OCI-M1 (cell line): ENCODE data around the gene SSBP3.

Source experiments
- DNase-seq: peaks from one replicate; lab custom pipeline; 2025; lab: John Stamatoyannopoulos, UW

SSBP3 gene

DNA sequence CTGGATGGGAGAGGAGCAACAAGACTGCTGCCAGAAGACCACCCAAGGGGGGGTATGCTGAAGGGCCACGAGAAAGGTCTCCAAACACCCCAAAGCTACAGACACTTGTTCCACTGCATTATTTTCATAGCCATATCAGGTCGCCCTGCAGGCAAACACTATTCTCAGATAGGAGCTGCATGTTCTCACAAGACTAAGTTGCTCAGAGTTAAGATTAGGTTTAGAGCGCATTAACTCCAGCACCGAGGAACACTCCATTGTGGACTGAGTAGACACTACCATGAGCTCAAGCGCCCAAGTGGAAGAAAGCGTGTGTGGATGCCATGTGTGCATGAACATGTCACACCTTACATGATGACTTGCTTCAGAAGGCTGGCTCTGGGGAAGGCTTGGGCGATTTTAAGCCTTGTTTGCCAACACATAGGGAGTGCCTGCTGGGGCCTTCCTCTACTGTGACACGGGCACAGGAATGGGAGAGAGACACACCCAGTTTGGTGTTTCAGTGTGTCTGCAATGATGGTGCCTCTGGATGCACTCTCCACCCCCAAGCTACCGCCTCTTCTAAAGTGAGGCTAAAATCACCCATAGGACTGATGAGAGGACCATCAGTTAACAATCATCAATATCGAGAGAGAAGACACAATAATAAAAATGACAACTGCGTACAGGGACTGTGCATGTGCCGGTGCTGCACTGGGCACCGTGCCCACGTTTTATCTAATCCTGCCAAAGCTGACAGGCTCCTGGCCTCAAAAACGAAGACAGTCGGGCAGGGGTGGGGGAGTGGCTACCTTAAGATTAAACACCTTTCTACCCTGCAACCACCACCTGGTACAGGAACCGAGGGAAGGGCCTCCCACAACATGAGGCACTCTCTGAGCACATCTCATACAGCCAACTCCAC is 34.9 kb downstream of the SSBP3 start:
- DNase-seq, result no peak

DNA sequence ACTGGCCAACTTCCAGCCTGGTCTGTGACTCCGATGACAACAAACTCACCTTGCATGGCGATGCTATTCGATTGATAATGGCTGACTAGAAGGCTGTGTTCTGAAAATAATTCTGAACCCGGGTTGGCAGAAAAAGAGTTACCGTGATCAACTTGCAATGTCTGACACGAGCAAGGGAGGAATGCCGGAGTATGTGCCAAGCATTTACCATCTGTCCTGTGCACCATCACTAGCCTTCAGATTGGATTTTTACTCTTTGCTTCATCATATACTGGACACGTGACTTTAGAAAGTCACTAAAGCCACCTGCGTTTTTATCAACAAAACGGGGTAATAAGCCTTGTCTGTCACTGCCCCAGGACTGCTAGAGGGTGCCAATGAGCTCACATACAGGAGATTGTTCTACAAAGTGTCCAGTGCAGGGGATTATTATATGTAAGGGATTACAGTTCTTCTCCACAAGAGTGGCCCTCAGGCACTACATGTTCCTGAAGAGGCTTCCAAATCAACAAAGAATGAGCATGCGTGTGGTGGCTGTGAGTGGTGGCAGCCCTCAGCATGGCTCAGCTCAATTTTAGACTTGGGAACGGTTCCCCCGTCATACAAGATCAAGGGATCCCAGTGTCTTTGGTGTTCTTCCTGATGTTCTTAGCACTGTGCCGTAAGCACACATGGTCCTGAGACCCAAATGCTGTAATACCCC is 35.8 kb downstream of the SSBP3 start:
- no peak for DNase-seq

DNA sequence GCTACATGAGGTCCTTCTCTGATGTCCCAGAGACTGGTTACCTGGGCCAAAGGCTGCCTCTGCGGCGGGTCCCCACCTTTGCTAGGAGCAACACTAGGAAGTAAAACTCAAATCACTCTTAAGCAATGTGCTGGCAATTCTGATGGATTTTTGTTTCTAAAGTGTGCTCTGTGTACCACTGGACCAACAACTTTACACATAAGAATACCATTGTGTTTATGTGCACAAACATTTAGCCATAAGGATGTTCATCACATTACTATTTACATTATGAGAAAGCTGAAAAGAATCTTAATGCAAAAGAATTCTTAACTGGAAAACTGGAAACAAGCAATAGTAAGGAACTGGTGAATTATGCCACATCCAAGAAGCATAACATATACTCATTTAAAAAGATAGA is 38.6 kb downstream of the SSBP3 start:
- no peak for DNase-seq

DNA sequence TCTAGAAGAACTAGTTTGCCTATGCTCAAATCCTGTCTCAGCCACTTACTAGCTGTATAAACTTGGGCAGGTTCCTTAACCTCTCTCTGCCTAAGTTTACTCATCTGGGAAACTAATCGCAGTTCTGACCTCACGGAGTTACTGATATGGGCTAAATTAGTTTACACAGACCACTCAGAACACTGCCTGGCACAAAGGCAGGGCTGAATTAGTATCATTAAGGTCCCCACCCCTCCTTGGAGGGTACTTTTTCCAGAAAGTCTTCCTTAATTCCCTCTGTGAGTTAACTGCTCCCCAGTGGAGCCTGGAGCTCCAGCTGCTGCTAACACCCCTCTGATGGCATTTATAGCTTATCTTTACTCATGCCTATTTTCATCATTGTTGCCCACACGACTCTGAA is 40.3 kb downstream of the SSBP3 start:
- DNase-seq, result no peak

DNA sequence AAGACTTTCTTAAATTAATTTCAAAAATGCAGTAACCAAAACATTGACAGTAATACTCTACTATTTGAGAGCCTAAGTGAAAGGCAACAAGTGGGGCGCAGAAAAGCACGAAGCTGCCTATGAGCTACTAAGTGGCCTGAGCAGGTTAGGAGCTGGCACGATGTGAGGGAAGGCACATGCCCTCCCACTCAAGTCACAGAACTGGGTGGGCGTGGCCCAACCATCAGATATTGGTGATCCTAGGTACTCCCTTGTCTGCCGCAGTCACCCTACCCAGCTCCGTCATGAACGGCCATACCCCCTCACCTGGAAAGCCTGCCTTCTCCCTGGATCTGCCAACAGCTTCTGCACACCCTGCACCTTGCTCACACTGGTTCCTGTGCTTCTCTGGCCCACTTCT is 40.8 kb downstream of the SSBP3 start:
- DNase-seq, result no peak

DNA sequence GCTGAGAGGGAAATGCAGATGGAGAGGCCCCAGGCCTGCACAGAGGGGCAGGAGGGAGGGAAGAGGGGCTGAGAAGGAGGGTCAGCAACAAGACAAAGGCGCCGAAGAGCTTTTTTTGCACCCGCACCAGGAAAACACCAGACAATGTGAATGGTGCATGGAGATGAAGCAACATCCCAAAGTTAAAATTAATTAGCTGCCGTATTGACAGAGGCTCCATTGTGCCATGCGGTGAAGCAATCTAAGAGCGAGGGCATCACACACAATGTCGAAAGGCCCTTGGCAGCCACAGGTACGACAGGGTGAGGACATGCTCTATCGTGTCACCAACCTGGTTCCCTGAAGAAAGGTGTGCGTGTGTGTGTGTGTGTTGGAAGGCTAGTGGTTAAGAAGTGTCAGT is 41.2 kb downstream of the SSBP3 start:
- DNase-seq, result no peak

- DNase-seq, result no peak
Observed at GRCh38 chr1:54364582-54364981, 41.6 kb downstream of the SSBP3 start.

- DNase-seq, result no peak
Observed at GRCh38 chr1:54363925-54364324, 42.3 kb downstream of the SSBP3 start.

GRCh38 chr1:54362881-54363340 is 43.3 kb downstream of the SSBP3 start:
- DNase-seq, result no peak

DNA sequence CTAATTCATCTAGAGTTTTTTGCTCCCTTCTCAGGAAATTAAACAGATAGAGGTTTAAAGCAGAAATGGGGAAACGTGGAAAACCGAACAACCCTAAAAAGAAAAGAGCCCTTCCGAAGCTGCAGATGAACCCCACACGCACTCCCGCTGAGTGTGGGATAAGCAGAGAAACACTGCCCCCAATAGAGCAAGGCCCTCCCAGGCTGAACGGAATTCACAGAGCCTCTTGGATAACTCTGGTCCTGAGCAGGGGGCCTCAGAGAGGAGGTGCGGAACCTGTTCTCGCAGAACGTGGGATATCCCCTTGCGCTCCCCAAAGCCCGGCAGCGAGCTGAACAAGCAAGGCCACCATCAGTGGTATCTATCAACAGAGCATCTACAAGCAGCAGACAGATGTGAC is 44.9 kb downstream of the SSBP3 start:
- DNase-seq, result no peak

DNA sequence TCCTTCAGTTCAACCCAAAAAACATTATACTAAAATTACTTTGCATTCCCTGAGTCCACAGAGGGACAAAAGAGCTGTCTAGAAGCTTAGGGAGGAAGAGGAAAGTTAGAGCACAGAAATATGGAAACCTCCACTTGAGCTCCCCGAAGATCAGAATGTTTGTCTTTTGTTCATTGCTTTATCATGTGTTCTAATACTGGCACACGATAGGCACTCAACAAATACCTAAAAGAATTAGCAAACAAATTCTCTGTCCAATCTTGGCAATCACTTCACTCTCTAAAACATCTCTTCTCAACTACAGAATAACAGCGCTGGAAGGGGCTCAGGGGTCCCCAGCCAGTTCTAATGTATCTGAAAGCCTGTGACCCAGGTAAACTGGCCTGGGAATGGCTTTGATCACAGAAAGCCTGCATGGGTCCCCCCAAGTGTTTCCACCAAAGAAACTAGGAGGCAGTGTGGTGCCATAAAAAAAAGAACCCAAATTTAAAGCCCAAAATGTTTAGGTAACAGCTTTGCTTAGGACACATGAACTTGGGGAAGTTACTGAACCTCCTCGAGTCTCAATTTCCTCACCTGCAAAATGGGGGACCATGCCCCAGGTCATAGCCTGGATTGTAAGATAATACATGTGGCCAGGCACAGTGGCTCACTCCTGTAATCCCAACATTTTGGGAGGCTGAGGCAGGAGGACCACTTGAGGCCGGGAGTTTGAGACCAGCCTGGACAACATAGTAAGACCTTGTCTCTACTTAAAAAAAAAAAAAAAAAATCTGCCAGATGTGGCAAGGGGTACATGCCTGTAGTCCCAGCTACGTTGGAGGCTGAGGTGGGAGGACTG is 45.8 kb downstream of the SSBP3 start:
- DNase-seq, result peak; percentile 40

DNA sequence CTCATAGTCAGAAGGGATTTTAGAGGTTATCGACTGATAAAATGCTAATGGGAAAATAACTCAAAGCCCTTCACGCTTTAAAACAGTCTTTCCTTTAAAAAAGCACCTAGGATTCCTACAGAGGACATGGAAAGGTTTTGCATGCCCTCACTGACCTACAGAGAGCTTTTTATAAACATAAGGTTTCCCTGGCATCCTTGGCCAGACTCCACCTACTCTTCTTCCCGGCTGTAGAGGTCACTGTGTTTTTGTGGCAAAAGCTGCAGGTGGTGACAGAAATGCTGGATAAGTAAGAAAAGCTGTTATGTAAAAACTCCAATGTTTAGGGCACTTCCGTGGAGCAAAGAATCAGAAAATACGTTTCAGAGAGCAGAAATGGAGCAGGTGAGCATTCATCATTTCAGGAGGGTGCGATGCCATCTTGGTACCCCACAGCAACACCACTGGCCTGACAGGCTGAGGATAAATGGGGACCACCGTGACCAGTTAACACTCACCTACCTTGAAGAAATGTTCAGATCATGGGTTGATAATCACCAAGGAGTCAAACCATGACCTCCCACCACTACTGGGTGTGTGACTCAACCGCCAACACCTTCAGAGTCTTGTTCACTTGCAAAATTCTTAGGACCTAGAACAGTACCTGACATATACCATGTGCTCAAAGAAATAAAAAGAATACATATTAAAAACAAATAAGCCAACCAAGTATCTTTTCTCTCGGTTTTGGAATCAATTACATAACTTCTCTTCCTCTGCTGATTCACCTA is 46.6 kb downstream of the SSBP3 start:
- DNase-seq, result no peak

GRCh38 chr1:54358503-54359168 is 47.6 kb downstream of the SSBP3 start:
- no peak for DNase-seq

GRCh38 chr1:54357967-54358366 is 48.2 kb downstream of the SSBP3 start:
- no peak for DNase-seq

GRCh38 chr1:54356680-54357147 is 49.5 kb downstream of the SSBP3 start:
- peak; percentile 18 for DNase-seq

DNA sequence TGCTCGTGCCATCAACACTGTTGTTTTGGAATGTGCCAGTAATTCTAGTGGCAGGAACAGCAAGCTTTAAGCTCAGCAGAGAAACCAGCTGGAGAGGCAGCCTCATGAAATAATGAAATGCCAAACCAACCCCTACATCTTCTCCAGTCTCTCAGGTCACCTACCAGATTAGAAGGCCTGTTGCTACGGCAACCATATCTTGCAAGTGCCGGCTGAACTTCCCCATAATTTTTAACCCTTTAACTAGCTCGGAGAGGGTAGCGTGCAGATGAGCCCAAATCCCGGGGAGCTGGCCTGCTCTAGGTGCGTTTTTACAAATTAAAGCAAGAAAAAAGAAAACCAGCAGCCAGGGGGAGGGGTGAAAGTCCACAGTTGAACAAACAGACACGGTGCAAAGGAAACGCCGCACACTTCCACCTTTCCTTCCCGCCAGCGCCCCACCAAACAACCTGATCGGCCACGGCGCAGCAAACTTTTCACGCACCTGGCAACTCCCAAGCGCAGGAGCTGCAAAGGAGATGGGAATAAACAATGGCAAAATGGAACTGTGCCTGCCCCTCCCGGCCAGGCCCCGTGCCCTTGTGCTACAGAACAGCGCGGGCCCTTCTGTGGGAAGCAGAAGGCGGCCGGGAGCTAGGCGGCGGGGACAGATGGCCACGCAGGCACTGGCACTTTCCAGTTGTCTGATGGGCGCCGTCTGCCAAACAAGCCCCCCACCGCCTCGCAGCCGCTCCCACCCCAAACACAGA is 50.1 kb downstream of the SSBP3 start:
- peak; percentile 92 for DNase-seq

GRCh38 chr1:54354899-54355298 is 51.3 kb downstream of the SSBP3 start:
- no peak for DNase-seq

DNA sequence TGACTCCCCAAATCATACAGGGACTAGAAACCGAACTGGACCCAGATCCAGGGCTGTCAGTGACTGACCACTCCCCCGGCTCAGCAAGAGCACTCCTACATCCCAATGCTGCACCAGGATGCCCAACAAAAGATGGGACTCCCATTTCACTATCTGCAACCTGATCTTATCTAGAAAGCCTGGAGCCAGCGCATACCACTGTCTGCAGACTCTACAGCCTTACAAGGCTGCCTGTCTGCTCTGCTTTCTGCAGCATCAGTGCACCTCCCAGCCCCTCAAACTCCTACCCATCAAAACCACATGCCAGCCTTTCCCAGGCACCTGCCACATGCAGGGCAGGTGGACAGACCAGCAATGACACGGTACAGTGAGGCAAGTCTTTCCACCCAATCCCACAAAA is 52.2 kb downstream of the SSBP3 start:
- DNase-seq, result no peak

DNA sequence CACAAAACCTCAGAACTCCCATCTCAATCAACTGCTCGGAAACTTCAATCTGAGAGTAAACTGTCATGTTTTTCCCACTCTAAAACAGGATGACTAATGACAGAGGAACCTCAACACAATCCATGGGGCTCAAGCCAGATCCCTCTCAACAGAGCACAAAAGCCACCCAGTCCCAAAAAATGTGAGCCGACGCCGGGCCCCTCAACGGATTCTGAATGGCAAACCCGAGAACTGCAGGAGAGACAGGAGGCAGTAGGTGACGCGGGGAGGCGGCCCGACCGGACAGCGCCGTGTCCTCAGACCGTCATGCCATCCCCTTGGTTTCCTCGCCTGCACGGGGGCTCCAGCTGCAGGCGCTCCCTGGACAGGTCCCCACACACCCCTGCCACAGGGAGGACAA is 53.4 kb downstream of the SSBP3 start:
- DNase-seq, result no peak

GRCh38 chr1:54350360-54350759 is 55.8 kb downstream of the SSBP3 start:
- DNase-seq, result no peak
